OCI-LY7 (cell line): Measurements from ENCODE around the gene PCAT6.

ENCODE experiments used
- CTCF ChIP-seq: fragments of 200-600 bp; sonication (generic); conservative IDR thresholded peaks from 2 replicates; pipeline ENCODE4 v1.5.1; 2014; ENCODE audit warnings: mild to moderate bottlenecking, antibody characterized with exemption, low read length, moderate library complexity, mixed read lengths
- EZH2phosphoT487 ChIP-seq: fragments of 200-600 bp; sonication (generic); IDR thresholded peaks from 2 replicates; pipeline ENCODE4 v1.6.1; 2018; ENCODE audit warnings: low read depth, borderline replicate concordance, mild to moderate bottlenecking, mixed run types, antibody characterized with exemption, low read length, moderate library complexity, mixed read lengths

GRCh38 chr1:202788800-202789199 is 22.0 kb upstream of the PCAT6 start:
- no peak for TF ChIP-seq CTCF
- TF ChIP-seq EZH2phosphoT487, result no peak
